Endothelial cell of umbilical vein (primary cell): ENCODE data around the gene CCR9. TPM values are rescaled to one million over a fixed set of nuclear protein-coding genes. Genes with fewer than 3 reads are reported as not detected.
A peak's percentile ranks its signal among the peaks of the same experiment; 100 is the strongest.

Source experiments
- BruUV-seq: library from RNA; stranded (reverse); fragments of 400-500 nt; replicated peaks from 2 replicates; lab custom pipeline; 2021; lab: Mats Ljungman, UMichigan
- CTCF ChIA-PET: fragments of 300-600, 350-600 bp; sonication (Branson Sonifier 250); formaldehyde crosslinking; loops from one replicate; lab custom pipeline; 2021; ENCODE audit warnings: antibody characterized with exemption, inconsistent platforms; lab: Charles Lee
- POLR2A ChIA-PET: fragments of 300-600, 350-600 bp; sonication (Branson Sonifier 250); formaldehyde crosslinking; loops from one replicate; lab custom pipeline; 2021; ENCODE audit warnings: antibody characterized with exemption, inconsistent platforms; lab: Charles Lee
- DNase-seq: peaks from one replicate; pipeline ENCODE4 v3.0.0-alpha.2; 2011; ENCODE audit warnings: low read depth, low spot score
- FAIRE-seq: peaks from 2 replicates; lab custom pipeline; 2011; peaks lifted over from hg19 to GRCh38; lab: Jason Lieb, UNC
- H2AFZ ChIP-seq: 2 replicates; pipeline ENCODE4 v1.6.0; 2012; ENCODE audit warnings: low read depth, low read length, control low read depth, inconsistent platforms
- H3K27ac ChIP-seq: 2 replicates; pipeline ENCODE4 v1.5.1; 2011; ENCODE audit warnings: low read depth, mild to moderate bottlenecking, control low read depth, low read length, moderate library complexity; ENCODE audit not compliant: insufficient read depth
- H3K27me3 ChIP-seq, 2 experiments: 2 replicates each; pipeline versions ENCODE4 v1.6.0 to v1.6.1; 2011; ENCODE audit warnings: low read length in 2 of 2, mixed read lengths in 1 of 2; ENCODE audit not compliant: control insufficient read depth in 2 of 2, insufficient read depth in 2 of 2
- H3K36me3 ChIP-seq, 2 experiments: 2 replicates in 1 of 2; 3 replicates in 1 of 2; pipeline ENCODE4 v1.5.1; 2011; ENCODE audit warnings: low read length in 2 of 2, mild to moderate bottlenecking in 1 of 2, moderate library complexity in 1 of 2; ENCODE audit not compliant: control insufficient read depth in 2 of 2, insufficient read depth in 2 of 2; ENCODE audit errors: extremely low read depth in 1 of 2
- H3K4me1 ChIP-seq: 3 replicates; pipeline ENCODE4 v1.5.1; 2011; ENCODE audit warnings: mild to moderate bottlenecking, low read length; ENCODE audit not compliant: control insufficient read depth, insufficient read depth; ENCODE audit errors: extremely low read depth
- H3K4me2 ChIP-seq: 2 replicates; pipeline ENCODE4 v1.6.1; 2011; ENCODE audit warnings: low read length, control low read depth, mixed read lengths; ENCODE audit not compliant: insufficient read depth
- H3K4me3 ChIP-seq, 3 experiments: fragments of 200-600 bp in 1 of 3; sonication (generic), shearing (Covaris generic) in 1 of 3; replicated peaks in 1 of 3; 2 replicates each; pipeline ENCODE4 v1.5.1; 2011 to 2016; ENCODE audit warnings: control low read depth in 3 of 3, low read length in 3 of 3, mild to moderate bottlenecking in 2 of 3, inconsistent platforms in 1 of 3, low read depth in 1 of 3, moderate library complexity in 1 of 3; ENCODE audit not compliant: insufficient read depth in 1 of 3
- H3K79me2 ChIP-seq: 2 replicates; pipeline ENCODE4 v1.6.0; 2012; ENCODE audit warnings: low read length, inconsistent platforms; ENCODE audit not compliant: control insufficient read depth, insufficient read depth
- H3K9ac ChIP-seq: replicated peaks from 2 replicates; pipeline ENCODE3; 2011; ENCODE audit warnings: low read length, control low read depth; ENCODE audit not compliant: insufficient read depth; ENCODE audit errors: extremely low read depth
- H3K9me1 ChIP-seq: replicated peaks from 3 replicates; pipeline ENCODE4 v1.6.0; 2011; ENCODE audit warnings: mild to moderate bottlenecking, low read length; ENCODE audit not compliant: control insufficient read depth, insufficient read depth; ENCODE audit errors: extremely low read depth
- H3K9me3 ChIP-seq: replicated peaks from 2 replicates; pipeline ENCODE4 v1.5.1; 2012; ENCODE audit warnings: low read length, inconsistent platforms; ENCODE audit not compliant: control insufficient read depth, insufficient read depth
- H4K20me1 ChIP-seq: replicated peaks from 2 replicates; pipeline ENCODE3; 2011; ENCODE audit warnings: mild to moderate bottlenecking, low read length; ENCODE audit not compliant: control insufficient read depth, insufficient read depth; ENCODE audit errors: extremely low read depth
- JUN ChIP-seq: IDR thresholded peaks from 2 replicates; pipeline ENCODE4 v1.6.1; 2011; ENCODE audit warnings: borderline replicate concordance, low read depth; ENCODE audit not compliant: insufficient read length, insufficient read depth
- MAX ChIP-seq: IDR thresholded peaks from 2 replicates; pipeline ENCODE4 v1.6.1; 2011; ENCODE audit not compliant: insufficient read depth, insufficient read length
- MYC ChIP-seq: IDR thresholded peaks from one replicate; pipeline ENCODE4 v1.6.1; 2011; ENCODE audit warnings: mild to moderate bottlenecking, low read depth, low read length
- POLR2A ChIP-seq: IDR thresholded peaks from 2 replicates; pipeline ENCODE4 v1.6.1; 2012; ENCODE audit warnings: low read depth, mild to moderate bottlenecking, control low read depth, low read length
- POLR2AphosphoS5 ChIP-seq: IDR thresholded peaks from 2 replicates; pipeline ENCODE4 v1.6.1; 2012; ENCODE audit warnings: low read depth, mild to moderate bottlenecking, control low read depth, low read length, moderate library complexity; ENCODE audit not compliant: insufficient read depth
- dilution Hi-C: fragments of 300-500 bp; cut with MboI; formaldehyde crosslinking; loops from one replicate; pipeline ENCODE4 v1.15.0; 2019; ENCODE audit warnings: low sequenced_read_pairs; ENCODE audit not compliant: extremely low pct_ligation_motif_present
- intact Hi-C: fragments of 100-400 bp; cut with micrococcal nuclease; formaldehyde crosslinking; loops from one replicate; pipeline ENCODE4 v1.10.0; 2022
- polyA plus RNA-seq, 4 experiments: library from polyadenylated mRNA; depleted of rRNA in 3 of 4; stranded (reverse) in 3 of 4; unstranded in 1 of 4; fragments of >200 nt; gene quantifications; 2 replicates each; pipeline versions ENCODE4 v1.2.1 to v1.2.3, GENCODE V29; 2011 to 2012; ENCODE audit warnings: missing spikeins in 1 of 4
- total RNA-seq: library from RNA; stranded (reverse); gene quantifications from 2 replicates; pipeline ENCODE4 v1.2.3, GENCODE V29; 2021

Gene CCR9
- total and polyA plus RNA-seq, 2 donors (not counting 3 experiments of a cell fraction or from before 2014, with no cell fraction given) = not detected

GRCh38 chr3:45841757-45842491 lies 44.4 kb upstream of the CCR9 start, which contains the start of gene LZTFL1:
Gene LZTFL1, minus strand, starts transcription at chr3:45842119. Its CDS starts 128 bp downstream, at chr3:45841991.
- DNase-seq (peak; percentile 95), FAIRE-seq (peak; percentile 96)
- H3K36me3 ChIP-seq = no peaks in the 10 kb centered on the region
- ChIA-PET CTCF (interaction anchor here (0.8 to 2.5 kb wide), 4 partner anchors 10 to 97 kb away, joined by 3 to 7 read pairs (median 6); no protein-coding TSS in a partner anchor), POLR2A (no interaction called here)
- no peaks in the 10 kb centered on the region for H4K20me1 ChIP-seq
- no peaks in the 10 kb centered on the region for H3K9me3 ChIP-seq
- peak within 1 kb of the TSS; percentile 27 to 79 (median 69) for H3K4me3 ChIP-seq
- H3K4me2 ChIP-seq = peak within 1 kb of the TSS; percentile 84
- H3K27ac ChIP-seq = peak within 1 kb of the TSS; percentile 46
- H2AFZ ChIP-seq = peak within 1 kb of the TSS; percentile 46
- H3K4me1 ChIP-seq = peaks cover 5% of the 10 kb centered on the region
- TF ChIP-seq JUN = peak; percentile 83
- TF ChIP-seq POLR2A = peak; percentile 62
- TF ChIP-seq MYC = no peak
- peak; percentile 53 for TF ChIP-seq POLR2AphosphoS5
- peak; percentile 98 for TF ChIP-seq MAX
- H3K27me3 ChIP-seq = peaks cover 3 to 8% of the 10 kb centered on the region in 2 experiments
- H3K9me1 ChIP-seq = no peaks in the 10 kb centered on the region
- peak within 1 kb of the TSS; percentile 61 for H3K9ac ChIP-seq
- H3K79me2 ChIP-seq = no peaks in the 10 kb centered on the region
- dilution Hi-C loops = no loop called here
- no TSS peak for BruUV-seq
- intact Hi-C loops = loop anchor here (1.0 to 2.0 kb wide), 3 partner anchors 24 to 237 kb away; no protein-coding TSS in a partner anchor
